GM12878 (cell line): ENCODE data around the gene VAC14. TPM values are rescaled to one million over a fixed set of nuclear protein-coding genes. Genes with fewer than 3 reads are reported as not detected.

Experiments used
- ATAC-seq: fragments of 200-7000 bp; cut with Tn5 transposase; 3 replicates; pipeline ENCODE4 v1.9.1; 2020; ENCODE audit warnings: mild to moderate bottlenecking, moderate library complexity
- BruUV-seq: library from RNA; stranded (reverse); fragments of 400-500 nt; replicated peaks from 2 replicates; lab custom pipeline; 2021; lab: Mats Ljungman, UMichigan
- CTCF ChIA-PET: fragments of 300-600 bp; sonication (Branson Sonifier 250); formaldehyde crosslinking; extraction: SDS; loops from one replicate; lab custom pipeline; 2021; ENCODE audit warnings: inconsistent platforms; lab: Yijun Ruan, JAX
- POLR2A ChIA-PET: fragments of 350-600 bp; formaldehyde crosslinking; extraction: SDS; loops from one replicate; lab custom pipeline; 2021; ENCODE audit warnings: inconsistent platforms; lab: Charles Lee
- RAD21 ChIA-PET: fragments of 300-600 bp; sonication (Branson Sonifier 250); formaldehyde crosslinking; loops from one replicate; lab custom pipeline; 2023; ENCODE audit warnings: antibody characterized with exemption; ENCODE audit not compliant: unreplicated experiment; lab: Charles Lee
- SMC1A ChIA-PET: fragments of 300-600 bp; sonication (Branson Sonifier 250); formaldehyde crosslinking; loops from one replicate; lab custom pipeline; 2023; ENCODE audit not compliant: unreplicated experiment, uncharacterized antibody; lab: Charles Lee
- DNase-seq: peaks from one replicate; pipeline ENCODE4 v3.0.0-alpha.2; 2011; ENCODE audit warnings: low read depth, low spot score
- FAIRE-seq: peaks from 3 replicates; lab custom pipeline; 2011; peaks lifted over from hg19 to GRCh38; lab: Jason Lieb, UNC
- H2AFZ ChIP-seq: 2 replicates; pipeline ENCODE4 v1.6.0; 2011; ENCODE audit warnings: low read depth, low read length, control low read depth; ENCODE audit not compliant: control insufficient read depth
- H3K27ac ChIP-seq: 2 replicates; pipeline ENCODE4 v1.5.1; 2011; ENCODE audit warnings: control low read depth; ENCODE audit not compliant: control insufficient read depth, insufficient read depth
- H3K27me3 ChIP-seq, 2 experiments: replicated peaks in 1 of 2; 2 replicates each; pipeline versions ENCODE4 v1.6.0 to v1.6.1; 2011; ENCODE audit warnings: low read length in 1 of 2; ENCODE audit not compliant: control insufficient read depth in 2 of 2, insufficient read depth in 2 of 2
- H3K36me3 ChIP-seq, 2 experiments: 2 replicates each; pipeline ENCODE4 v1.5.1; 2011; ENCODE audit warnings: low read length in 1 of 2; ENCODE audit not compliant: control insufficient read depth in 2 of 2, insufficient read depth in 2 of 2
- H3K4me1 ChIP-seq: 2 replicates; pipeline ENCODE4 v1.6.1; 2011; ENCODE audit warnings: mild to moderate bottlenecking, low read length, moderate library complexity, mixed read lengths; ENCODE audit not compliant: control insufficient read depth, insufficient read depth
- H3K4me2 ChIP-seq: 2 replicates; pipeline ENCODE4 v1.6.0; 2011; ENCODE audit warnings: control low read depth; ENCODE audit not compliant: control insufficient read depth, insufficient read depth
- H3K4me3 ChIP-seq: fragments of 200-600 bp; sonication (generic); 2 replicates; pipeline ENCODE4 v1.5.1; 2016
- H3K79me2 ChIP-seq: 2 replicates; pipeline ENCODE4 v1.6.0; 2011; ENCODE audit warnings: low read length; ENCODE audit not compliant: control insufficient read depth, insufficient read depth
- H3K9ac ChIP-seq: 2 replicates; pipeline ENCODE4 v1.8.0; 2011; ENCODE audit warnings: low read length, control low read depth, mixed read lengths; ENCODE audit not compliant: control insufficient read depth, insufficient read depth
- H3K9me3 ChIP-seq: replicated peaks from 3 replicates; pipeline ENCODE4 v1.5.1; 2011; ENCODE audit warnings: mild to moderate bottlenecking, low read length; ENCODE audit not compliant: control insufficient read depth, insufficient read depth
- H4K20me1 ChIP-seq: 2 replicates; pipeline ENCODE4 v1.6.0; 2011; ENCODE audit not compliant: control insufficient read depth, insufficient read depth
- BACH1 ChIP-seq: fragments of 450-650 bp; IDR thresholded peaks from 2 replicates; pipeline ENCODE4 v1.6.1; 2017; ENCODE audit warnings: mild to moderate bottlenecking, borderline replicate concordance
- BCL3 ChIP-seq: IDR thresholded peaks from 2 replicates; pipeline ENCODE4 v1.6.1; 2011; ENCODE audit warnings: borderline replicate concordance, low read depth, mild to moderate bottlenecking, moderate library complexity, low read length; ENCODE audit not compliant: insufficient read depth, poor library complexity, severe bottlenecking
- BCLAF1 ChIP-seq: fragments of 450-650 bp; IDR thresholded peaks from 2 replicates; pipeline ENCODE4 v1.6.1; 2017; ENCODE audit warnings: antibody characterized with exemption, mild to moderate bottlenecking, moderate library complexity
- CHD1 ChIP-seq: IDR thresholded peaks from 2 replicates; pipeline ENCODE4 v1.6.1; 2012; ENCODE audit warnings: low read depth, low read length, improper control_type of control experiment
- HDAC2 ChIP-seq: fragments of 200-600 bp; sonication (generic); IDR thresholded peaks from 2 replicates; pipeline ENCODE4 v1.6.1; 2017
- HDGF ChIP-seq: fragments of 450-650 bp; IDR thresholded peaks from 2 replicates; pipeline ENCODE4 v1.6.1; 2016; ENCODE audit warnings: antibody characterized with exemption
- IKZF2 ChIP-seq, 2 experiments: fragments of 450-650 bp; IDR thresholded peaks; 2 replicates each; pipeline ENCODE4 v1.6.1; 2017; ENCODE audit warnings: mild to moderate bottlenecking in 2 of 2, moderate library complexity in 2 of 2
- IRF4 ChIP-seq: IDR thresholded peaks from 2 replicates; pipeline ENCODE4 v1.6.1; 2011; ENCODE audit warnings: low read depth, low read length
- JUND ChIP-seq: IDR thresholded peaks from 2 replicates; pipeline ENCODE4 v1.6.1; 2012; ENCODE audit warnings: low read depth, mild to moderate bottlenecking, low read length, improper control_type of control experiment, moderate library complexity
- MEF2A ChIP-seq: IDR thresholded peaks from 2 replicates; pipeline ENCODE4 v1.6.1; 2011; ENCODE audit warnings: low read depth, mild to moderate bottlenecking, low read length, moderate library complexity; ENCODE audit not compliant: insufficient read depth
- NFYB ChIP-seq: IDR thresholded peaks from 2 replicates; pipeline ENCODE4 v1.6.1; 2011; ENCODE audit warnings: low read depth, mild to moderate bottlenecking, low read length, improper control_type of control experiment, moderate library complexity; ENCODE audit not compliant: insufficient read depth
- POLR2AphosphoS5 ChIP-seq: IDR thresholded peaks from 2 replicates; pipeline ENCODE4 v1.6.1; 2011; ENCODE audit warnings: mild to moderate bottlenecking, low read length, inconsistent platforms
- ZNF274 ChIP-seq: IDR thresholded peaks from one replicate; pipeline ENCODE4 v1.8.0; 2011; ENCODE audit not compliant: insufficient read length, insufficient read depth
- ZSCAN29 ChIP-seq: fragments of 450-650 bp; IDR thresholded peaks from 2 replicates; pipeline ENCODE4 v1.6.1; 2017; ENCODE audit warnings: mild to moderate bottlenecking, moderate library complexity
- WGBS: methylation state at CpG from one replicate; pipeline ENCODE4 v1.1.6; 2016; ENCODE audit warnings: low lambda C conversion rate; ENCODE audit not compliant: insufficient replicate concordance, insufficient coverage; ENCODE audit errors: missing lambda C conversion rate; 5-methylcytosine and 5-hydroxymethylcytosine counted together
- in situ Hi-C: fragments of 300-500 bp; cut with MboI; formaldehyde crosslinking; loops from 9 replicates; pipeline ENCODE4 v1.14.3; 2018; ENCODE audit warnings: mixed read lengths
- intact Hi-C: fragments of 100-400 bp; cut with micrococcal nuclease; formaldehyde crosslinking; loops from one replicate; pipeline ENCODE4 v1.14.2; 2022; ENCODE audit not compliant: unreplicated experiment
- polyA plus RNA-seq, 11 experiments: library from polyadenylated mRNA; depleted of rRNA in 4 of 11; unstranded in 6 of 11; stranded (reverse) in 5 of 11; fragments of >200 nt; fragmentation: Nextera tagmentation in 4 of 11; fragmentation: Illumina TruSeq in 1 of 11; extraction: Ambion mirVana in 4 of 11; extraction: Trizol in 1 of 11; gene quantifications; 1 replicate in 1 of 11; 2 replicates in 10 of 11; pipeline versions ENCODE4 v1.2.1 to v1.2.3, GENCODE V29; 2011 to 2016; ENCODE audit warnings: inconsistent platforms in 2 of 11, missing spikeins in 2 of 11, low read depth in 1 of 11
- total RNA-seq, 4 experiments: library from RNA; depleted of rRNA in 3 of 4; stranded (reverse); fragments of >200 nt in 3 of 4; fragmentation: Illumina TruSeq in 1 of 4; extraction: Trizol in 1 of 4; gene quantifications; 2 replicates each; pipeline versions ENCODE4 v1.2.1 to v1.2.3, GENCODE V29; 2013 to 2021
- TF ChIP-seq, protein P1 (sequence below): fragments of 450-650 bp; IDR thresholded peaks from 2 replicates; pipeline ENCODE4 v1.6.1; 2016; ENCODE audit warnings: mild to moderate bottlenecking
- TF ChIP-seq, protein P2 (sequence below): fragments of 450-650 bp; IDR thresholded peaks from 2 replicates; pipeline ENCODE4 v1.6.1; 2017; ENCODE audit warnings: borderline replicate concordance
- TF ChIP-seq, protein P3 (sequence below): IDR thresholded peaks from 2 replicates; pipeline ENCODE4 v1.6.1; 2011; ENCODE audit warnings: borderline replicate concordance, low read depth, mild to moderate bottlenecking, moderate library complexity, mixed read lengths, low read length; ENCODE audit not compliant: insufficient read depth; ENCODE audit errors: extremely low read length

Gene VAC14
- total and polyA plus RNA-seq, 10 of the 15 experiments (the other 5 are each of a cell fraction or from before 2014, with no cell fraction given) = 1.3 to 45.5 (median 25.5) TPM

DNA sequence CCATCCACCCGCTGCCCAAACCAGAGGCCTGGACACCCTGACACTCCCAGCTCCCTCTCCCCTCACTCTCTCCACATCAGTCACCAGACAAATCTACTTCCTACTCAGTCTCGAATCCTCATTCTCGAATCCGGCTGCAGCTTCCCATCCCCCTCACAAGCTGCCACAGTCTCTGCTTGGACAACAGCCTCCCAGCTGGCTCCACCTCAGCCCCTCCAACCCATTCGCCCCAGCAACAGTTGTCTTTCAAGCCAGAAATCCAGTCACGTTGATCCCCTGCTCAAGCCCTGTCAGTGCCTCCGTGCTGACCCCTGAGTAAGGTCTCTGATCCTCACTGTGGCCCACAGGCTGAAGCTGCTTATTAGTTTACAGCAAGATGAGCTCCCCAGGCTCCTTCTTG lies 70.9 kb downstream of the VAC14 start:
- no TSS peak for BruUV-seq

More for the DNA sequence above, 70.9 kb downstream of the VAC14 start:
- no peaks in the 10 kb centered on the region for H4K20me1 ChIP-seq
- ATAC-seq (no peak), DNase-seq (no peak), FAIRE-seq (no peak)
- no peak overlapping the region for H2AFZ ChIP-seq
- intact Hi-C loops = no loop called here
- H3K27ac ChIP-seq = no peak overlapping the region
- ChIA-PET RAD21 (no interaction called here), POLR2A (no interaction called here), SMC1A (no interaction called here), CTCF (interaction anchor here (0.9 kb wide), 1 partner anchor 40 kb away, joined by 5 read pairs; no protein-coding TSS in a partner anchor)
- no peak overlapping the region for H3K9ac ChIP-seq
- no peaks in the 10 kb centered on the region for H3K79me2 ChIP-seq
- peaks cover 4 to 5% of the 10 kb centered on the region in 2 experiments for H3K36me3 ChIP-seq
- no peak overlapping the region for H3K4me2 ChIP-seq
- no peaks in the 10 kb centered on the region for H3K27me3 ChIP-seq
- TF ChIP-seq, protein P1, sequence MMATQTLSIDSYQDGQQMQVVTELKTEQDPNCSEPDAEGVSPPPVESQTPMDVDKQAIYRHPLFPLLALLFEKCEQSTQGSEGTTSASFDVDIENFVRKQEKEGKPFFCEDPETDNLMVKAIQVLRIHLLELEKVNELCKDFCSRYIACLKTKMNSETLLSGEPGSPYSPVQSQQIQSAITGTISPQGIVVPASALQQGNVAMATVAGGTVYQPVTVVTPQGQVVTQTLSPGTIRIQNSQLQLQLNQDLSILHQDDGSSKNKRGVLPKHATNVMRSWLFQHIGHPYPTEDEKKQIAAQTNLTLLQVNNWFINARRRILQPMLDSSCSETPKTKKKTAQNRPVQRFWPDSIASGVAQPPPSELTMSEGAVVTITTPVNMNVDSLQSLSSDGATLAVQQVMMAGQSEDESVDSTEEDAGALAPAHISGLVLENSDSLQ = no peak
- TF ChIP-seq, protein P2, sequence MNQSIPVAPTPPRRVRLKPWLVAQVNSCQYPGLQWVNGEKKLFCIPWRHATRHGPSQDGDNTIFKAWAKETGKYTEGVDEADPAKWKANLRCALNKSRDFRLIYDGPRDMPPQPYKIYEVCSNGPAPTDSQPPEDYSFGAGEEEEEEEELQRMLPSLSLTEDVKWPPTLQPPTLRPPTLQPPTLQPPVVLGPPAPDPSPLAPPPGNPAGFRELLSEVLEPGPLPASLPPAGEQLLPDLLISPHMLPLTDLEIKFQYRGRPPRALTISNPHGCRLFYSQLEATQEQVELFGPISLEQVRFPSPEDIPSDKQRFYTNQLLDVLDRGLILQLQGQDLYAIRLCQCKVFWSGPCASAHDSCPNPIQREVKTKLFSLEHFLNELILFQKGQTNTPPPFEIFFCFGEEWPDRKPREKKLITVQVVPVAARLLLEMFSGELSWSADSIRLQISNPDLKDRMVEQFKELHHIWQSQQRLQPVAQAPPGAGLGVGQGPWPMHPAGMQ = no peak
- TF ChIP-seq HDGF (no peak), ZNF274 (no peak), MEF2A (no peak), IKZF2 (IDR thresholded peaks at IDR 0.05) (no peak), BCL3 (no peak), IRF4 (no peak), JUND (no peak), POLR2AphosphoS5 (no peak), HDAC2 (no peak), BACH1 (no peak), CHD1 (no peak), ZSCAN29 (no peak), NFYB (no peak), BCLAF1 (no peak)
- TF ChIP-seq, protein P3, sequence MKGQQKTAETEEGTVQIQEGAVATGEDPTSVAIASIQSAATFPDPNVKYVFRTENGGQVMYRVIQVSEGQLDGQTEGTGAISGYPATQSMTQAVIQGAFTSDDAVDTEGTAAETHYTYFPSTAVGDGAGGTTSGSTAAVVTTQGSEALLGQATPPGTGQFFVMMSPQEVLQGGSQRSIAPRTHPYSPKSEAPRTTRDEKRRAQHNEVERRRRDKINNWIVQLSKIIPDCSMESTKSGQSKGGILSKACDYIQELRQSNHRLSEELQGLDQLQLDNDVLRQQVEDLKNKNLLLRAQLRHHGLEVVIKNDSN = no peak
- no peaks in the 10 kb centered on the region for H3K9me3 ChIP-seq
- in situ Hi-C loops = no loop called here
- no peak overlapping the region for H3K4me3 ChIP-seq
- WGBS = 98% methylated on average over 7 of the region's 7 CpGs
- no peaks in the 10 kb centered on the region for H3K4me1 ChIP-seq
